ENCODE measurements around the gene ACAD9. TPM values are rescaled to one million over a fixed set of nuclear protein-coding genes. Genes with fewer than 3 reads are reported as not detected.

The ACAD9 gene
- total and polyA plus RNA-seq, 7 donors: 16.2 to 40.5 (median 32.3) TPM

DNA sequence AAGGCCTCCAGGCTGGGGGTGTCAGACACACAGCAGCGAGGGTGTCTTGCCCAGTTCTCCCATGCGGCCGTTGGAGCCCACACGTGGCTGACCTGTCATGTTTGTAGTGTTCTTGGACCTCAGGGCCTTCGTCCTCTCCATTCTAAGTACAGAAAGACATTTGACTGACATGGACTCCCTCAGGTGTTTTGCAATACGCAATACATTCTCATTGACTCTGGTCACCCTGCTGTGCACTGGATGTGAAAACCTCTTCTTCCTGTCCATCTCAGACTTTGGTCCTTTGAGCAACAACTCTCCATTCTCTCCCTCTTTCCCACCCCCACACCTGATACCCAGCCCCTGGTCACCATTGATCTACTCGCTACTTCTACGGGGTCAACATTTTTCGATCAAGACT, 28.9 kb upstream of the ACAD9 start:
- Histone ChIP-seq H3K4me1 (peaks cover 0 to 9% (median 8%) of the 10 kb centered on the region in 4 donors), H3K36me3 (no peaks in the 10 kb centered on the region), H3K4me3 (no peak overlapping the region), H3K9me3 (peaks cover 0 to 7% (median 0%) of the 10 kb centered on the region in 4 donors), H3K27me3 (no peaks in the 10 kb centered on the region), H3K27ac (no peak overlapping the region)
- WGBS, 2 donors: 93 to 94% methylated on average over 9 of the region's 9 CpGs
- intact Hi-C loops (cut with DNase I): no loop called here
- TF ChIP-seq EP300 (IDR thresholded peaks at IDR 0.05) (no peak), POLR2AphosphoS5 (IDR thresholded peaks at IDR 0.05) (no peak), POLR2A (IDR thresholded peaks at IDR 0.05) (no peak), CTCF (IDR thresholded peaks at IDR 0.05) (no peak)
- no peak for DNase-seq

- intact Hi-C loops (cut with DNase I): no loop called here
- no peak for DNase-seq
- Histone ChIP-seq H3K9me3 (peaks cover 0 to 7% (median 0%) of the 10 kb centered on the region in 4 donors), H3K4me3 (no peak overlapping the region), H3K36me3 (no peaks in the 10 kb centered on the region), H3K27me3 (no peaks in the 10 kb centered on the region), H3K4me1 (no peaks in the 10 kb centered on the region), H3K27ac (no peak overlapping the region)
- no peak for TF ChIP-seq CTCF (IDR thresholded peaks at IDR 0.05)
- no peak for TF ChIP-seq POLR2AphosphoS5 (IDR thresholded peaks at IDR 0.05)
- TF ChIP-seq EP300 (IDR thresholded peaks at IDR 0.05): no peak
- TF ChIP-seq POLR2A (IDR thresholded peaks at IDR 0.05): no peak
- 62 to 64% methylated on average over 4 of the region's 4 CpGs for WGBS, 2 donors
Measured at GRCh38 chr3:128851601-128852000, 27.8 kb upstream of the ACAD9 start.

DNA sequence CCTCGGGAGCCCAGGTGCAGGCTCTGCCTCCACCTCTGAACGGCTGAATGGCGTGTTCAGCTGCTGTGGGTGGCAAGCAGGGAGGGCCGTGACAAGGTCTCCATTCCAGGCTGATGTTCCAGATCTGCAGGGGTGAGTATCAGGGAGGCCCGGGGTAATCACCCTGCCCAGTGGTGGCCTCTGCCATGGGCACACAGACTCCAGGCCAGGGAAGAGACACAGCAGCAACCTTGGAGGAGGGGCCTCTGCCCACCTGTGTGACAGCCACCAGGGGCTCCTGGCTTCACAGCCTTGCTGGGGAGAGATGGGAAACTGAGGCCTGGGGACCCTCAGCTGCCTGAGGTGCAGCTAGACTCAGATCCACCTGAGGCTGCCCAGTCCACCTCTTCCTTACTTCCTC, 25.6 kb upstream of the ACAD9 start:
- no peak for DNase-seq
- no peak overlapping the region for H3K27ac ChIP-seq
- H3K36me3 ChIP-seq: no peaks in the 10 kb centered on the region
- no peaks in the 10 kb centered on the region for H3K4me1 ChIP-seq
- H3K4me3 ChIP-seq: no peak overlapping the region
- no peaks in the 10 kb centered on the region for H3K27me3 ChIP-seq
- 93 to 96% methylated on average over 5 of the region's 5 CpGs for WGBS, 2 donors
- TF ChIP-seq POLR2AphosphoS5 (IDR thresholded peaks at IDR 0.05): no peak
- no peak for TF ChIP-seq EP300 (IDR thresholded peaks at IDR 0.05)
- TF ChIP-seq CTCF (IDR thresholded peaks at IDR 0.05): no peak
- no peak for TF ChIP-seq POLR2A (IDR thresholded peaks at IDR 0.05)
- H3K9me3 ChIP-seq: peaks cover 2 to 8% (median 3%) of the 10 kb centered on the region in 4 donors
- intact Hi-C loops (cut with DNase I): no loop called here

GRCh38 chr3:128854475-128854874, 24.9 kb upstream of the ACAD9 start:
- peaks cover 8 to 14% (median 8%) of the 10 kb centered on the region in 4 donors for H3K9me3 ChIP-seq
- no peaks in the 10 kb centered on the region for H3K36me3 ChIP-seq
- H3K4me3 ChIP-seq: no peak overlapping the region
- H3K4me1 ChIP-seq: no peaks in the 10 kb centered on the region
- 77 to 93% methylated on average over 3 of the region's 3 CpGs for WGBS, 2 donors
- no peak for DNase-seq
- H3K27me3 ChIP-seq: no peaks in the 10 kb centered on the region
- no peak overlapping the region for H3K27ac ChIP-seq
- intact Hi-C loops (cut with DNase I): no loop called here
- TF ChIP-seq POLR2AphosphoS5 (IDR thresholded peaks at IDR 0.05) (no peak), POLR2A (IDR thresholded peaks at IDR 0.05) (no peak), EP300 (IDR thresholded peaks at IDR 0.05) (no peak), CTCF (IDR thresholded peaks at IDR 0.05) (no peak)

- WGBS, 2 donors: 61 to 68% methylated on average over 4 of the region's 4 CpGs
- H3K4me3 ChIP-seq: no peak overlapping the region
- no peak for DNase-seq
- H3K9me3 ChIP-seq: peaks cover 8 to 24% (median 16%) of the 10 kb centered on the region in 4 donors
- H3K4me1 ChIP-seq: no peaks in the 10 kb centered on the region
- no peaks in the 10 kb centered on the region for H3K36me3 ChIP-seq
- intact Hi-C loops (cut with DNase I): no loop called here
- H3K27ac ChIP-seq: no peak overlapping the region
- no peaks in the 10 kb centered on the region for H3K27me3 ChIP-seq
- TF ChIP-seq POLR2AphosphoS5 (IDR thresholded peaks at IDR 0.05) (no peak), CTCF (IDR thresholded peaks at IDR 0.05) (no peak), POLR2A (IDR thresholded peaks at IDR 0.05) (no peak)
Measured at GRCh38 chr3:128855569-128855968, 23.9 kb upstream of the ACAD9 start.

All from sigmoid colon (tissue), 7 donors.